ENCODE measurements around the gene TRIM10. TPM values are rescaled to one million over a fixed set of nuclear protein-coding genes. Genes with fewer than 3 reads are reported as not detected.
A peak's percentile ranks its signal among the peaks of the same experiment; 100 is the strongest.

Gene TRIM10
- total RNA-seq, 4 donors from 2014 or later = 0.17 to 0.50 (median 0.42) TPM; not detected in 1

DNA sequence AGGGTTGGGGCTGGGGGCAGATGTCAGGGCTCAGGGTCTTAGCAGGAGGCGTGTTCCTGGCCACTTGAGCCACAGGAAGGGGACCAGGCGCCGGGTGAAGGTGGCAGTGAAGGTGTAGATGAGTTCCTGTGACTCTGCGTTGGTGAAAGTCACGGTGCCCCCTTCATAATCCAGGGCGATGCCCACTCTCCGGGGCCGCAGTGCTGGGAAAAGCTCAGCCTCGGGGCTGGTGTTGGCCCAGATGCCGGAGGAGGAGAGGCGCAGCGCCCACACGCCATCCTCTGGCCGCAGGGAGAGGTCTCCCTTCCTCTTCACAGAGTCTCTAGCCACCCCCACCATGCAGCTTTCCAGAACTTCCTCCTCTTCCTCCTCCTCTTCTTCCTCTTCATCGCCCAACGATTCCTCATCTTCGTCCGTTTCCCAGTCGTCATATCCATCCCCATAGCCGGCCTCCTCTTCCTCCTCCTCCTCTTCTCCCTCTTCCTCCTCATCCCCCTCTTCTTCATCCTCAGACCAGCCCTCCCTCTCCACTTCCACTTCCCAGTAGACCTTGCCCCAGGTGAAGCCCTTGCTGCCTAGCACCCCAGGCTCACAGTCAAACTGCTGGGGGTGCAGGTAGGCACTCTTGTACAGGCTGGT is 25.0 kb upstream of the TRIM10 start:
- intact Hi-C loops (cut with DNase I) = no loop called here
- no peaks in the 10 kb centered on the region for H3K27me3 ChIP-seq
- TF ChIP-seq POLR2AphosphoS5 (IDR thresholded peaks at IDR 0.05) (no peak), POLR2A (IDR thresholded peaks at IDR 0.05; ENCODE audit: low read depth) (no peak), EP300 (IDR thresholded peaks at IDR 0.05) (no peak)
- TF ChIP-seq, protein P1, sequence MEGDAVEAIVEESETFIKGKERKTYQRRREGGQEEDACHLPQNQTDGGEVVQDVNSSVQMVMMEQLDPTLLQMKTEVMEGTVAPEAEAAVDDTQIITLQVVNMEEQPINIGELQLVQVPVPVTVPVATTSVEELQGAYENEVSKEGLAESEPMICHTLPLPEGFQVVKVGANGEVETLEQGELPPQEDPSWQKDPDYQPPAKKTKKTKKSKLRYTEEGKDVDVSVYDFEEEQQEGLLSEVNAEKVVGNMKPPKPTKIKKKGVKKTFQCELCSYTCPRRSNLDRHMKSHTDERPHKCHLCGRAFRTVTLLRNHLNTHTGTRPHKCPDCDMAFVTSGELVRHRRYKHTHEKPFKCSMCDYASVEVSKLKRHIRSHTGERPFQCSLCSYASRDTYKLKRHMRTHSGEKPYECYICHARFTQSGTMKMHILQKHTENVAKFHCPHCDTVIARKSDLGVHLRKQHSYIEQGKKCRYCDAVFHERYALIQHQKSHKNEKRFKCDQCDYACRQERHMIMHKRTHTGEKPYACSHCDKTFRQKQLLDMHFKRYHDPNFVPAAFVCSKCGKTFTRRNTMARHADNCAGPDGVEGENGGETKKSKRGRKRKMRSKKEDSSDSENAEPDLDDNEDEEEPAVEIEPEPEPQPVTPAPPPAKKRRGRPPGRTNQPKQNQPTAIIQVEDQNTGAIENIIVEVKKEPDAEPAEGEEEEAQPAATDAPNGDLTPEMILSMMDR (IDR thresholded peaks at IDR 0.05) = no peak
- DNase-seq (ENCODE audit: extremely low spot score) = peak; percentile 80
- H3K4me3 ChIP-seq = no peak overlapping the region
- H3K27ac ChIP-seq (replicated peaks in 1 of 4) = no peak overlapping the region
- peaks cover 37 to 64% (median 56%) of the 10 kb centered on the region in 4 donors for H3K36me3 ChIP-seq
- H3K4me1 ChIP-seq = no peaks in the 10 kb centered on the region
- H3K9me3 ChIP-seq = no peaks in the 10 kb centered on the region
- WGBS = 93% methylated on average over 20 of the region's 20 CpGs

DNA sequence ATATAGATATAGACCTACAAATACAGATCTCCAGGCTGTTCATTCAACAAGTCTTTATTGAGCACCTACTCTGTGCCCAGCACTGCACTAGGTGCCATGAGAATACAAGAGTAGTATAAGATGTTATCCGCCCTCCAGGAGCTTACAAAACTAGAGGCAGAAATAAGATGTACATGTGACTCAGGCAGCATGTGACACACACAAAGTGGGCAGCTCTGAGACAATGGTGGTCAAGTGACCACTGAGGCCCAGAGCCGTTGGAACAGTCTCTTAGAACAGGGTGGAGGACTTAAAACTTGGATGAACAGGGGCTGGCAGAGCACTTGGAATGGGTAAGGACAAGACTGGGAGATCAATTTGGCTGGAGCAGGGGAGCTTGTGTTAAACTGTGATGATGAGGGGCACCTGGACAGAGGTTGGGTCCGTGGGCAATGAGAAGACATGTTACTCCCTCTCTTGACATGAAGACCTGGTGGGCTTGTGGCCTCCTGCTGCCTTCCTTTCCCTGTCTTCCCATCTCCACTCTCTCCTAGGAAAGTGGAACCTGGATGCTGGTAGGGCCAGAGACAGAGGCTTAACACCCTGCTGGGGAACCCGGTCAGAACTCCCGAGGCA is 23.5 kb upstream of the TRIM10 start:
- H3K9me3 ChIP-seq = peaks cover 0 to 6% (median 0%) of the 10 kb centered on the region in 4 donors
- no peak overlapping the region for H3K27ac ChIP-seq (replicated peaks in 1 of 4)
- intact Hi-C loops (cut with DNase I) = no loop called here
- no peak overlapping the region for H3K4me3 ChIP-seq
- DNase-seq (ENCODE audit: extremely low spot score) = peak; percentile 88
- H3K27me3 ChIP-seq = peaks cover 0 to 4% (median 0%) of the 10 kb centered on the region in 4 donors
- H3K36me3 ChIP-seq = peaks cover 27 to 50% (median 42%) of the 10 kb centered on the region in 4 donors
- H3K4me1 ChIP-seq = no peaks in the 10 kb centered on the region
- TF ChIP-seq, protein P1 (IDR thresholded peaks at IDR 0.05) = no peak
- TF ChIP-seq EP300 (IDR thresholded peaks at IDR 0.05) = no peak
- TF ChIP-seq POLR2A (IDR thresholded peaks at IDR 0.05; ENCODE audit: low read depth) = no peak
- no peak for TF ChIP-seq POLR2AphosphoS5 (IDR thresholded peaks at IDR 0.05)
- WGBS = 91% methylated on average over 5 of the region's 5 CpGs

DNA sequence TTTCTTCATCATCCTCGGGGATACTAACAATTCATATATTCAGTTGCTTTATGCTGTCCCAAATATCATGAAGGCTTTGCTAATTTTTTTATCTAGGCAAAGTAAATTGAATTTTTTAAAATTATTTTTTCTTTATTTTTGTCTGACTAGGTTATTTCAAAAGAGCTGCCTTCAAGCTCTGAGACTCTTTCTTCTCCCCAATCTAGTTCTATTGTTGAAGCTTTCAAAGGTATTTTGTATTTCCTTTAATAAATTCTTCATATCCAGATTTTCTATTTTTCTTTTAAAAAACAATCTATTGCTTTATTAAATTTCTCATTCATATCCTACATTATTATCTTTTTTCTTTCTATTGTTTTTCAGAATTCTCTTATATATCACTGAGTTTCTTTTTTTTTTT is 19.1 kb upstream of the TRIM10 start:
- WGBS = 92% methylated on average over 1 of the region's 1 CpG
- H3K27me3 ChIP-seq = peaks cover 0 to 34% (median 0%) of the 10 kb centered on the region in 4 donors

DNA sequence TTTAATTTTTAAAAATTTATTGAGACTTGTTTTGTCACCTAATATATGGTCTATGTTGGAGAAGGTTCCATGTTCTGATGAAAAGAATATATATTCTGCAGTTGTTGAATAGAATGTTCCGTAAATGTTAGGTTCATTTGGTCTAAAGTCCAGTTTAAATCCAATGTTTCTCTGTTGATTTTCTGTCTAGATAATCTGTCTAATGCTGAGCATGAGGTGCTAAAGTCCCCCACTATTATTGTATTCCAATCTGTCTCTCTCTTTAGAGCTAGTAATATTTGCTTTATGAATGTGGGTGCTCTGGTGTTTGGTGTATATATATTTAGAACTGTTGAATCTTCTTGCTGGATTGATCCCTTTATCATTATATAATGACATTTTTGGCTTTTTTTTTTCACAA is 17.8 kb upstream of the TRIM10 start:
- H3K4me3 ChIP-seq = no peak overlapping the region
- WGBS = 100% methylated on average over 1 of the region's 1 CpG

More for the DNA sequence above, 19.1 kb upstream of the TRIM10 start:
- intact Hi-C loops (cut with DNase I) = no loop called here
- H3K36me3 ChIP-seq = peaks cover 4 to 10% (median 4%) of the 10 kb centered on the region in 4 donors
- TF ChIP-seq POLR2A (IDR thresholded peaks at IDR 0.05; ENCODE audit: low read depth) (no peak), EP300 (IDR thresholded peaks at IDR 0.05) (no peak), POLR2AphosphoS5 (IDR thresholded peaks at IDR 0.05) (no peak)
- TF ChIP-seq, protein P1 (IDR thresholded peaks at IDR 0.05) = no peak
- no peak overlapping the region for H3K27ac ChIP-seq (replicated peaks in 1 of 4)
- no peak overlapping the region for H3K4me3 ChIP-seq
- DNase-seq (ENCODE audit: extremely low spot score) = no peak
- H3K9me3 ChIP-seq = peaks cover 0 to 8% (median 0%) of the 10 kb centered on the region in 4 donors
- H3K4me1 ChIP-seq = no peaks in the 10 kb centered on the region

More for the DNA sequence above, 17.8 kb upstream of the TRIM10 start:
- Histone ChIP-seq H3K27me3 (peaks cover 0 to 41% (median 0%) of the 10 kb centered on the region in 4 donors), H3K27ac (replicated peaks in 1 of 4) (no peak overlapping the region), H3K36me3 (no peaks in the 10 kb centered on the region), H3K4me1 (no peaks in the 10 kb centered on the region), H3K9me3 (peaks cover 0 to 8% (median 0%) of the 10 kb centered on the region in 4 donors)
- intact Hi-C loops (cut with DNase I) = no loop called here
- DNase-seq (ENCODE audit: extremely low spot score) = no peak
- TF ChIP-seq POLR2AphosphoS5 (IDR thresholded peaks at IDR 0.05) = no peak
- TF ChIP-seq EP300 (IDR thresholded peaks at IDR 0.05) = no peak
- TF ChIP-seq, protein P1 (IDR thresholded peaks at IDR 0.05) = no peak
- TF ChIP-seq POLR2A (IDR thresholded peaks at IDR 0.05; ENCODE audit: low read depth) = no peak
